Neural crest cell (in vitro differentiated cells): Measurements from ENCODE around the gene LCAT. TPM values are rescaled to one million over a fixed set of nuclear protein-coding genes. Genes with fewer than 3 reads are reported as not detected.
"Not testable (repeated sequence)": the region's sequence is repeated elsewhere in the genome, so short reads cannot be mapped to it uniquely, and the experiment has no call there.

Source experiments
- DNase-seq: peaks from one replicate; pipeline ENCODE4 v3.0.0; 2021; ENCODE audit warnings: low read depth, mixed read lengths, low spot score
- H3K27ac Mint-ChIP-seq: one replicate; pipeline ENCODE4 v1.8.0; 2021; ENCODE audit warnings: mild to moderate bottlenecking, mixed read lengths; ENCODE audit not compliant: unreplicated experiment
- H3K27me3 Mint-ChIP-seq: 2 replicates; pipeline ENCODE4 v1.8.0; 2021; ENCODE audit warnings: low read depth, mild to moderate bottlenecking, mixed read lengths
- H3K36me3 Mint-ChIP-seq: 2 replicates; pipeline ENCODE4 v1.8.0; 2021; ENCODE audit warnings: low read depth, mild to moderate bottlenecking, mixed read lengths
- H3K4me1 Mint-ChIP-seq: 2 replicates; pipeline ENCODE4 v1.8.0; 2021; ENCODE audit warnings: mixed read lengths
- H3K4me3 Mint-ChIP-seq: one replicate; pipeline ENCODE4 v1.8.0; 2021; ENCODE audit warnings: mild to moderate bottlenecking, mixed read lengths
- H3K9me3 Mint-ChIP-seq: 2 replicates; pipeline ENCODE4 v1.8.0; 2021; ENCODE audit warnings: mixed read lengths
- CTCF ChIP-seq: fragments of 200-600 bp; sonication (generic); conservative IDR thresholded peaks from 2 replicates; pipeline ENCODE4 v1.5.0; 2021; ENCODE audit warnings: antibody characterized with exemption, mild to moderate bottlenecking
- total RNA-seq: library from RNA; stranded (reverse); gene quantifications from 2 replicates; pipeline ENCODE4 v1.2.1, GENCODE V29; 2021

The LCAT gene
- total RNA-seq, 1 donor from 2014 or later, result 16.6 TPM

GRCh38 chr16:67977469-67978227 is 33.7 kb upstream of the LCAT start:
- no peak for DNase-seq
- H3K27me3 Mint-ChIP-seq, result peaks cover 10% of the 10 kb centered on the region
- H3K4me3 Mint-ChIP-seq, result no peak overlapping the region
- no peaks in the 10 kb centered on the region for H3K9me3 Mint-ChIP-seq
- H3K27ac Mint-ChIP-seq, result no peak overlapping the region
- TF ChIP-seq CTCF, result no peak
- H3K4me1 Mint-ChIP-seq, result no peaks in the 10 kb centered on the region
- no peaks in the 10 kb centered on the region for H3K36me3 Mint-ChIP-seq

- Mint-ChIP-seq H3K4me1 (no peaks in the 10 kb centered on the region), H3K4me3 (no peak overlapping the region), H3K27ac (no peak overlapping the region), H3K36me3 (no peaks in the 10 kb centered on the region), H3K27me3 (peaks cover 10% of the 10 kb centered on the region), H3K9me3 (no peaks in the 10 kb centered on the region)
- TF ChIP-seq CTCF, result no peak
- DNase-seq, result no peak
Measured at GRCh38 chr16:67977005-67977404, 33.1 kb upstream of the LCAT start.

- Mint-ChIP-seq H3K36me3 (no peaks in the 10 kb centered on the region), H3K4me3 (no peak overlapping the region), H3K4me1 (no peaks in the 10 kb centered on the region), H3K9me3 (no peaks in the 10 kb centered on the region), H3K27ac (peak overlapping the region; percentile 12), H3K27me3 (peaks cover 10% of the 10 kb centered on the region)
- no peak for DNase-seq
- no peak for TF ChIP-seq CTCF
Measured at GRCh38 chr16:67976205-67976604, 32.3 kb upstream of the LCAT start.

GRCh38 chr16:67975321-67976105 is 31.6 kb upstream of the LCAT start:
- Mint-ChIP-seq H3K9me3 (no peaks in the 10 kb centered on the region), H3K4me1 (no peaks in the 10 kb centered on the region), H3K27ac (no peak overlapping the region), H3K27me3 (peaks cover 10% of the 10 kb centered on the region), H3K36me3 (no peaks in the 10 kb centered on the region), H3K4me3 (no peak overlapping the region)
- no peak for DNase-seq
- no peak for TF ChIP-seq CTCF

GRCh38 chr16:67972285-67972684 is 28.4 kb upstream of the LCAT start:
- not testable (repeated sequence) for H3K36me3 Mint-ChIP-seq, H3K9me3 Mint-ChIP-seq, H3K27ac Mint-ChIP-seq, H3K4me3 Mint-ChIP-seq, DNase-seq
- H3K4me1 Mint-ChIP-seq, result peaks cover 16% of the 10 kb centered on the region
- peaks cover 10% of the 10 kb centered on the region for H3K27me3 Mint-ChIP-seq

GRCh38 chr16:67971111-67971510 is 27.2 kb upstream of the LCAT start:
- H3K27ac Mint-ChIP-seq, result no peak overlapping the region
- DNase-seq, result no peak
- peak overlapping the region; percentile 78 for H3K4me3 Mint-ChIP-seq
- peaks cover 25% of the 10 kb centered on the region for H3K4me1 Mint-ChIP-seq
- no peak for TF ChIP-seq CTCF
- H3K27me3 Mint-ChIP-seq, result peaks cover 7% of the 10 kb centered on the region
- H3K9me3 Mint-ChIP-seq, result no peaks in the 10 kb centered on the region
- H3K36me3 Mint-ChIP-seq, result no peaks in the 10 kb centered on the region
